Measurements from ENCODE around the gene CLEC10A.

DNA sequence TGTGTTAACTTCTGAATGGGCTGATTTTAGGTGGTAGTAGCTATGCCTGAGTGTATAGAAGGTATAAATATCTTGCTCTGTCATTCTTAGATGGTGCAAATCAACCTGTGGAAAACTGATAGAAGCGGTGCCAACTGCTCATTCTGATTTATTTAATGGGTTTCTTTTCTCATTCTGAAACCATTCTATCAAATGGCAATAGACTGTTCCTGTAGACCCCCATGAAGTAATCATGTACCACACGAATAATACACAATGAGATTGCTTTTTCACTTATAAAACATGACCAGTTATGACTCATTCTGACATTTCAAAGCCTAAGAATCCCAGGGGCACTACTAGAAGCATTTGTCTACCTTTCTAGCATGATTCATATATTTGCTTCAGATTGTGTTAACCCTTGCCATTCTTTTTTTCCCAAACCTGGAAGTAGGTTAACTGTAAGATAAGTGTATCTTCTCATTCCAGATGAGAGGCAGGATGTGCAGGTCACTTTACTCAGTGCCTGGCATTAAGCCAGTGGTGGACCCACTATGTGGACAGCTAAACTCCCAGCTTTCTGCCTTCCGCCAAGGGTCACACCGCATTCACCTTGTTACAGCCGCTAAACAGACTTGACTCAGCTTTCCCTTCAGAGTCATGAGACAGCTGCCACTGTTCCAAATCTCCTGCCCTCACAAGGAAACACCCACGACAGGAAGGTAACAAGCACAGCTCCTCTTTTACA is 19.7 kb downstream of the CLEC10A start:
- TF ChIP-seq EZH2 (IDR thresholded peaks at IDR 0.05; ENCODE audit: insufficient read depth, poor library complexity, severe bottlenecking): no peak
- no peak for TF ChIP-seq EZH2phosphoT487 (IDR thresholded peaks at IDR 0.05; ENCODE audit: insufficient read depth, low read depth)

Data from GM23248 (cell line).